NCI-H1417 treated with DMSO at 0.1 percent for 48 hours (cell line): Measurements from ENCODE around the gene ENDOD1.

Source experiments
- DNase-seq: peaks from one replicate; lab custom pipeline; 2025; lab: John Stamatoyannopoulos, UW

ENDOD1 gene

GRCh38 chr11:95076416-95076815, 13.2 kb upstream of the ENDOD1 start:
- DNase-seq = no peak

GRCh38 chr11:95076981-95077380, 12.7 kb upstream of the ENDOD1 start:
- no peak for DNase-seq

- no peak for DNase-seq
Observed at GRCh38 chr11:95078526-95078925, 11.1 kb upstream of the ENDOD1 start.

- DNase-seq = no peak
Observed at GRCh38 chr11:95081010-95081409, 8.6 kb upstream of the ENDOD1 start.

- DNase-seq = no peak
Observed at GRCh38 chr11:95081412-95081811, 8.2 kb upstream of the ENDOD1 start.

GRCh38 chr11:95082576-95083001, 7.1 kb upstream of the ENDOD1 start:
- no peak for DNase-seq

GRCh38 chr11:95084509-95084908, 5.1 kb upstream of the ENDOD1 start:
- DNase-seq = no peak

- no peak for DNase-seq
Observed at GRCh38 chr11:95085117-95085816, 4.4 kb upstream of the ENDOD1 start.

GRCh38 chr11:95086151-95086550, 3.5 kb upstream of the ENDOD1 start:
- DNase-seq = no peak

- no peak for DNase-seq
Observed at GRCh38 chr11:95086836-95087570, 2.6 kb upstream of the ENDOD1 start.

GRCh38 chr11:95088946-95089619, 563 bp upstream of the ENDOD1 start:
- DNase-seq = no peak

GRCh38 chr11:95091663-95092180, 2.1 kb downstream of the ENDOD1 start:
- DNase-seq = no peak

- no peak for DNase-seq
Observed at GRCh38 chr11:95092549-95093324, 3.1 kb downstream of the ENDOD1 start.

GRCh38 chr11:95093548-95093947, 3.9 kb downstream of the ENDOD1 start:
- DNase-seq = no peak

GRCh38 chr11:95095858-95096587, 6.4 kb downstream of the ENDOD1 start:
- no peak for DNase-seq

GRCh38 chr11:95097209-95097608, 7.6 kb downstream of the ENDOD1 start:
- DNase-seq = no peak

- no peak for DNase-seq
Observed at GRCh38 chr11:95098826-95099225, 9.2 kb downstream of the ENDOD1 start.

GRCh38 chr11:95100191-95100648, 10.6 kb downstream of the ENDOD1 start:
- DNase-seq = no peak

GRCh38 chr11:95100856-95101507, 11.3 kb downstream of the ENDOD1 start:
- no peak for DNase-seq

- no peak for DNase-seq
Observed at GRCh38 chr11:95101935-95102334, 12.3 kb downstream of the ENDOD1 start.

- DNase-seq = no peak
Observed at GRCh38 chr11:95102733-95103132, 13.1 kb downstream of the ENDOD1 start.
